Spleen (tissue), 7 donors: ENCODE data around the gene MYL4.

Experiments
- POLR2AphosphoS5 ChIP-seq, 3 donors: sonication (generic); formaldehyde crosslinking; IDR thresholded peaks; one replicate each; pipeline ENCODE4 v1.5.1; 2017; ENCODE audit warnings: antibody characterized with exemption in 3 of 3
- TF ChIP-seq, protein P1 (sequence below), 11 experiments: fragments of 200-600 bp in 7 of 11; fragments of 450-650 bp in 4 of 11; sonication (generic) in 4 of 11; IDR thresholded peaks in 8 of 11; conservative IDR thresholded peaks in 3 of 11; 1 replicate in 7 of 11; 2 replicates in 4 of 11; pipeline versions ENCODE4 v1.4.0 to v1.8.0; 2016 to 2021; ENCODE audit warnings: antibody characterized with exemption in 11 of 11, inconsistent platforms in 4 of 11, mild to moderate bottlenecking in 1 of 11
- donor health status: DM: no; HTN: no; CAD: no; lungs with moderate emphysema.
- donor health status: DM: no; HTN: no; CAD: no.
- donor health status: DM: no; HTN: no; CAD: no.

DNA sequence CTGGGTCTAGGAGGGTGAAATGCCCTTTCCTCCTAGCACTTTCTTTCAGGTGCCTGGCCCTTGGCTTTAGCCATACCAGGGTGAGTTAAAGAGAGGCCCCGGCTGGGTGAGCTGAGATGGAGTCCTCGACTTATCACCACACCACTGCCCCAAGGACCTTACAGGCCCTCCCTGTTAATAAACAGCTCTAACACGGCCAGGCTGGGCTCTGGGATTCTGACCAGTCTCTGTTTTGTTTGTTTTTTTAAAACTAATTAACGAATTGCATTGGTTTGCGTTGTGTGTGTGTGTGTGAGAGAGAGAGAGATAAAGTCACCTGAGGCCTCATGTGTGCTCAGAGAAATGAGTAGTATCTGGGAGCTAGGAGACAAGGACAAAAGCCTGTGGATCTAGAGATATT, 14.3 kb downstream of the MYL4 start:
- TF ChIP-seq, protein P1, sequence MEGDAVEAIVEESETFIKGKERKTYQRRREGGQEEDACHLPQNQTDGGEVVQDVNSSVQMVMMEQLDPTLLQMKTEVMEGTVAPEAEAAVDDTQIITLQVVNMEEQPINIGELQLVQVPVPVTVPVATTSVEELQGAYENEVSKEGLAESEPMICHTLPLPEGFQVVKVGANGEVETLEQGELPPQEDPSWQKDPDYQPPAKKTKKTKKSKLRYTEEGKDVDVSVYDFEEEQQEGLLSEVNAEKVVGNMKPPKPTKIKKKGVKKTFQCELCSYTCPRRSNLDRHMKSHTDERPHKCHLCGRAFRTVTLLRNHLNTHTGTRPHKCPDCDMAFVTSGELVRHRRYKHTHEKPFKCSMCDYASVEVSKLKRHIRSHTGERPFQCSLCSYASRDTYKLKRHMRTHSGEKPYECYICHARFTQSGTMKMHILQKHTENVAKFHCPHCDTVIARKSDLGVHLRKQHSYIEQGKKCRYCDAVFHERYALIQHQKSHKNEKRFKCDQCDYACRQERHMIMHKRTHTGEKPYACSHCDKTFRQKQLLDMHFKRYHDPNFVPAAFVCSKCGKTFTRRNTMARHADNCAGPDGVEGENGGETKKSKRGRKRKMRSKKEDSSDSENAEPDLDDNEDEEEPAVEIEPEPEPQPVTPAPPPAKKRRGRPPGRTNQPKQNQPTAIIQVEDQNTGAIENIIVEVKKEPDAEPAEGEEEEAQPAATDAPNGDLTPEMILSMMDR (IDR thresholded peaks at IDR 0.05 in 8 of 11, conservative IDR thresholded peaks at IDR 0.05 in 3 of 11), result no peak
- no peak for TF ChIP-seq POLR2AphosphoS5 (IDR thresholded peaks at IDR 0.05)
